ENCODE data around the gene CEP295NL. TPM values are rescaled to one million over a fixed set of nuclear protein-coding genes. Genes with fewer than 3 reads are reported as not detected.

Gene CEP295NL
- total RNA-seq, 1 experiment from 2014 or later: 0.87 TPM

GRCh38 chr17:78898947-78899346 is 4.1 kb downstream of the CEP295NL start:
- CTCF ChIA-PET: interaction anchor here (1.0 kb wide), 1 partner anchor 20 kb away, joined by 3 read pairs; no protein-coding TSS in a partner anchor
- no TSS peak for BruUV-seq (replicated peaks)
- no peak overlapping the region for H3K27ac ChIP-seq (ENCODE audit: low read length)
- no peaks in the 10 kb centered on the region for H3K27me3 ChIP-seq (ENCODE audit: control insufficient read depth, insufficient read depth, low read length)
- H3K4me1 ChIP-seq (ENCODE audit: control insufficient read depth, insufficient read depth, low read length): no peaks in the 10 kb centered on the region; the same call in 1 of the 2 replicates
- no peak overlapping the region for H3K4me3 ChIP-seq (ENCODE audit: low read depth in 2 of 2, low read length in 2 of 2)
- H3K36me3 ChIP-seq (ENCODE audit: control insufficient read depth, insufficient read depth, low read length): no peaks in the 10 kb centered on the region
- POLR2A ChIA-PET: no interaction called here
- TF ChIP-seq REST (IDR thresholded peaks at IDR 0.05; ENCODE audit: insufficient read depth in 1 of 2, low read depth in 2 of 2, low read length in 1 of 2): no peak
- no peak for TF ChIP-seq CTCF (IDR thresholded peaks at IDR 0.05)
- TF ChIP-seq POLR2AphosphoS5 (IDR thresholded peaks at IDR 0.05; ENCODE audit: low read depth, low read length): no peak
- no peak for TF ChIP-seq TCF7L2 (IDR thresholded peaks at IDR 0.05; ENCODE audit: low read depth, low read length)
- no peak for TF ChIP-seq SIN3A (IDR thresholded peaks at IDR 0.05; ENCODE audit: borderline replicate concordance, insufficient read depth, low read depth, low read length)
- ATAC-seq (no peak), DNase-seq (ENCODE audit: low read depth, low spot score) (no peak)
- in situ Hi-C loops (cut with HindIII; ENCODE audit: low pct_unique_long_range_greater_than_20kb, low sequenced_read_pairs) (no loop called here), intact Hi-C loops (cut with micrococcal nuclease; ENCODE audit: unreplicated experiment) (no loop called here)
- H3K9me3 ChIP-seq (ENCODE audit: control insufficient read depth, insufficient read depth, low read depth, low read length): no peaks in the 10 kb centered on the region

- H3K4me3 ChIP-seq (ENCODE audit: low read depth in 2 of 2, low read length in 2 of 2): no peak overlapping the region
- ATAC-seq (no peak), DNase-seq (ENCODE audit: low read depth, low spot score) (no peak)
- H3K27ac ChIP-seq (ENCODE audit: low read length): no peak overlapping the region
- H3K4me1 ChIP-seq (ENCODE audit: control insufficient read depth, insufficient read depth, low read length): no peaks in the 10 kb centered on the region
- no TSS peak for BruUV-seq (replicated peaks)
- in situ Hi-C loops (cut with HindIII; ENCODE audit: low pct_unique_long_range_greater_than_20kb, low sequenced_read_pairs): no loop called here
- CTCF ChIA-PET: interaction anchor here (1.0 kb wide), 1 partner anchor 20 kb away, joined by 3 read pairs; no protein-coding TSS in a partner anchor
- intact Hi-C loops (cut with micrococcal nuclease; ENCODE audit: unreplicated experiment): no loop called here
- no peak for TF ChIP-seq POLR2AphosphoS5 (IDR thresholded peaks at IDR 0.05; ENCODE audit: low read depth, low read length)
- TF ChIP-seq SIN3A (IDR thresholded peaks at IDR 0.05; ENCODE audit: borderline replicate concordance, insufficient read depth, low read depth, low read length): no peak
- TF ChIP-seq REST (IDR thresholded peaks at IDR 0.05; ENCODE audit: insufficient read depth in 1 of 2, low read depth in 2 of 2, low read length in 1 of 2): peak in 1 of 2 experiments; percentile 29; a peak in 2 of 4 replicates
- TF ChIP-seq CTCF (IDR thresholded peaks at IDR 0.05): no peak
- POLR2A ChIA-PET: no interaction called here
- no peaks in the 10 kb centered on the region for H3K36me3 ChIP-seq (ENCODE audit: control insufficient read depth, insufficient read depth, low read length)
- H3K27me3 ChIP-seq (ENCODE audit: control insufficient read depth, insufficient read depth, low read length): no peaks in the 10 kb centered on the region
- no peaks in the 10 kb centered on the region for H3K9me3 ChIP-seq (ENCODE audit: control insufficient read depth, insufficient read depth, low read depth, low read length)
Observed at GRCh38 chr17:78898075-78898836, 4.7 kb downstream of the CEP295NL start.

All from Panc1 (cell line).